A549 treated with CpdA at 1 μM for 4 hours (cell line): ENCODE results near the gene ACSM2B. TPM values are rescaled to one million over a fixed set of nuclear protein-coding genes. Genes with fewer than 3 reads are reported as not detected.

Experiments used
- total RNA-seq: library from RNA; stranded (reverse); fragments of 200-300 nt; extraction: Qiagen RNA extraction; gene quantifications from 5 replicates; pipeline ENCODE4 v1.2.3, GENCODE V29; 2022; ENCODE audit warnings: low read depth

Gene ACSM2B
- not detected in 5 replicates for total RNA-seq

GRCh38 chr16:20576145-20576544 is at the start of gene ACSM2B:
Gene ACSM2B, minus strand, starts transcription at chr16:20576367. Its CDS starts 11,522 bp downstream, at chr16:20564845.

Other genes starting within 250 kb of the ACSM2B start
- gene GP2, start 248.9 kb downstream of the ACSM2B start, total RNA-seq: not detected in 5 replicates
- not detected in 5 replicates for gene UMOD, start 223.7 kb downstream of the ACSM2B start, total RNA-seq
- gene PDILT, start 171.6 kb downstream of the ACSM2B start, total RNA-seq: not detected in 5 replicates
- gene ACSM5, start 166.8 kb downstream of the ACSM2B start, total RNA-seq: not detected in 5 replicates
- not detected in 5 replicates for gene ACSM2A, start 124.8 kb downstream of the ACSM2B start, total RNA-seq
- gene ACSM1, start 121.3 kb upstream of the ACSM2B start, total RNA-seq: 0.02 TPM in 1 of 5 replicates, not detected in the others
- gene THUMPD1, start 165.5 kb upstream of the ACSM2B start, total RNA-seq: 20.8 to 29.6 TPM (median 23.3 TPM) in 5 replicates
- 3.3 to 6.0 TPM (median 4.7 TPM) in 5 replicates for gene ACSM3, start 187.6 kb upstream of the ACSM2B start, total RNA-seq
- 11.7 to 14.4 TPM (median 13.6 TPM) in 5 replicates for gene ERI2, start 230.1 kb upstream of the ACSM2B start, total RNA-seq
- 3.2 to 4.3 TPM (median 3.5 TPM) in 5 replicates for gene REXO5, start 230.2 kb upstream of the ACSM2B start, total RNA-seq